Epithelial cell of prostate (primary cell): ENCODE measurements around the gene SGMS1.
"Not testable (repeated sequence)": the region's sequence is repeated elsewhere in the genome, so short reads cannot be mapped to it uniquely, and the experiment has no call there.

Source experiments
- DNase-seq: peaks from one replicate; pipeline ENCODE4 v3.0.0-alpha.2; 2011; ENCODE audit warnings: low read depth, low spot score
- H3K27ac ChIP-seq: fragments of 450-650 bp; 2 replicates; pipeline ENCODE4 v1.5.1; 2017; ENCODE audit warnings: mild to moderate bottlenecking

The SGMS1 gene

DNA sequence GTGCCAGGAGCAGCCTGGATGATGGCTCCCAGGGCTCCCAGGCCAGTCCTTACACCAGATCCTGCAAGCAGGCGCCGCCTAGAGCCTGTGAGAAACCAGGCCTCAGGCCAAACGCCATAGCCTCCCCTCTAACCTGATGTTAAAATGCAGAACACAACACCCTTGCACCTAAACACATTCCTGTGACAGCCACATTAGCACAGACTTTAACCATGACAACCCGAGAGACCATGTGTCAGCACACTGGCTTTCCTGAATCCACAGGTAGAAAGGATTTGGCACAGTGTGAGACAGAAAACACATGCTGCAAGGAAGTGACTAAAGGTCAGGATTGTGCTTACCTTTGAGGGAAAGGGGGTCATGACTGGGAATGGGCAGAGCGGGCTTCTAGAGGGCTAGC is 59.9 kb downstream of the SGMS1 start:
- H3K27ac ChIP-seq, result no peak overlapping the region
- DNase-seq, result no peak

DNA sequence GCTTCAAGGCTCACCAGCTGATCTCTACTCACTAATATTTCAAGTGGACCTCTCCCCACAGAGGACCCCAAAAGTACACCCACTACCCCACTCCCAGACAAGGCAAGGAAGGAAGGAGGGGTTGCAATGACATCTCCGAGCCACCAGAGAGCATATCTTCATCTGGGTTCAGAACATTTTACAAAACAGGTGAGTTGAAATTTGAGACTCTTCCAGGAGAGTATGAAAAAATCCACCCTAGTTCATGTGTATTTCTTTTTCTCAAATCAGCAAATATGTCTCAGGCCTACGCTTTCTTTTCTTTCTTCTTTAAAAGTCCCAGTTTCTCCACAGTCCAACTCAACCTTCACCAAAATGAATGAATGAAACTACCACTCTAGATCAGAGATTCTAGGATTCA is 61.9 kb downstream of the SGMS1 start:
- H3K27ac ChIP-seq, result no peak overlapping the region
- DNase-seq, result no peak

DNA sequence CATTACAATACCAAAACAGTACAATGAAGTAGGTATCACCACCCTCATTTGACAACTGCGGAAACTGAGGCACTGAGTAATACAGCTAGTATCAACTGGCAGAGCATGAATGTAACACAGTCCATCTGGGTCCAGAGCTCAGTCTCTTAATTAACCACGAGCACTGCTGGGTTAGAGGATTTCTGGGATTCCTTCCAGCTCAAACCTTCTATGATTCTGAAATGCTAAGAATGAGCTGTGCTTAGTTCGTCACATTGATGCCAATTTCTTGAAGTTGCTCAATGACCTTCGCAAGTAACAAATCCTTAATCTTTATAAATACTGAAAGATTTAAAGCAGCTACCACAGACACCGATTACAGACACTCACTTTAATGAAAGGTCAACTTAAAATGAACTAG is 62.5 kb downstream of the SGMS1 start:
- no peak overlapping the region for H3K27ac ChIP-seq
- no peak for DNase-seq

DNA sequence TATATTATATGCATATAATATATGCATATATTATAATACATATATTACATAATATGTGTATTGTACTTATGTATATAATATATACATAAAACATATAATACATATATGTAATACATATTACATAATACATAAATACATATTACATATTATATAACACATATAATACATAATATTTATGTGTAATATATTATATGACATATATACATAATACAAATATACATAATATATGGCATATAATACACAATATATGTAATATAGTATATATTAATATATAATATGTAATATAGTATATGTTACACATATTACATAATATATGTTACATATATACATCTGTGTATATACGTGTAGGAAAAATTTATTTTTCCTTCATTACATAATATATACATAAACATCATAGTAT is 63.4 kb downstream of the SGMS1 start:
- no peak overlapping the region for H3K27ac ChIP-seq
- DNase-seq, result no peak

DNA sequence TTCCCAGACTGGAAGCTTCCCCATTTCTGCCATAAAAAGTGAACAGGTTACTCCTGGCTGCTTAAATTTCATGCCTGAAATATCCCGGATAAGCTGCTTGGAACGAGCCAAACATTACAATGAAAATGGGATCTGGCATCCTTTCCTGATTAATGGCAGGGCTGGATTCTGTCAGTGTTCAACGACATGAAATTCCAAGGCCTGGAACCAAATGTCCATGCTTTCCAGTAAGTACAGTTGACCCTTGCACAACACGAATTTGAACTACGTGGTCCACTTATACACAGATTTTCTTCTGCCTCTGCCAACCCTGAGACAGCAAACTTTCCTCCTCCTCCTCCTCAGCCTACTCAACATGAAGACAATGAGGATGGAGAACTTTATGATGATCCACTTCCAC is 65.4 kb downstream of the SGMS1 start:
- no peak for DNase-seq
- H3K27ac ChIP-seq, result no peak overlapping the region

DNA sequence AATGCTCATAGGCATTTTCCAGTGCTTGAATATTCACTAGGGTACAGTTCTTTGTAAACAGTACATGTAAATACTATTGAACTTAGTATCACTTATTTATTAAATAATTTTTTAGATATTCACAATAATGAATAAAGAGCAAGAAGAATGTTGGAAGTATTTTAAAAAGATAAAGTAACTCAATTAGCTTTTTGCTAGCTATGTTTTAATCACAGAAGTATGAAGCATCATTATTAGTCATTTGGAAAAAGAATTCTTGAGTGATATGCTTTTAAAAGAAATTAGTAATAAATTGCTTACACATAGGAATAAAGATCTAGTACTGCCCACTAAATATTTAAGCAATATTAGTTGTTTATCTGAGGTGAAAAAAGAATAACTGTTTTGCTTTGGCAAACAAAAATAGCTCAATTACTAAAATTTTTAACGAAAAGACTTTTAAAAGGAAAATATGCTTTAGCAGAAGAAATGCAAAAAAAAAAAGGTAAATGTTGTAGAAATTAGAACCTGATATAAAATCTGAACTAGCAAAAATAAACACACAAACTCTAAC is 66.5 kb downstream of the SGMS1 start:
- H3K27ac ChIP-seq, result no peak overlapping the region
- no peak for DNase-seq

DNA sequence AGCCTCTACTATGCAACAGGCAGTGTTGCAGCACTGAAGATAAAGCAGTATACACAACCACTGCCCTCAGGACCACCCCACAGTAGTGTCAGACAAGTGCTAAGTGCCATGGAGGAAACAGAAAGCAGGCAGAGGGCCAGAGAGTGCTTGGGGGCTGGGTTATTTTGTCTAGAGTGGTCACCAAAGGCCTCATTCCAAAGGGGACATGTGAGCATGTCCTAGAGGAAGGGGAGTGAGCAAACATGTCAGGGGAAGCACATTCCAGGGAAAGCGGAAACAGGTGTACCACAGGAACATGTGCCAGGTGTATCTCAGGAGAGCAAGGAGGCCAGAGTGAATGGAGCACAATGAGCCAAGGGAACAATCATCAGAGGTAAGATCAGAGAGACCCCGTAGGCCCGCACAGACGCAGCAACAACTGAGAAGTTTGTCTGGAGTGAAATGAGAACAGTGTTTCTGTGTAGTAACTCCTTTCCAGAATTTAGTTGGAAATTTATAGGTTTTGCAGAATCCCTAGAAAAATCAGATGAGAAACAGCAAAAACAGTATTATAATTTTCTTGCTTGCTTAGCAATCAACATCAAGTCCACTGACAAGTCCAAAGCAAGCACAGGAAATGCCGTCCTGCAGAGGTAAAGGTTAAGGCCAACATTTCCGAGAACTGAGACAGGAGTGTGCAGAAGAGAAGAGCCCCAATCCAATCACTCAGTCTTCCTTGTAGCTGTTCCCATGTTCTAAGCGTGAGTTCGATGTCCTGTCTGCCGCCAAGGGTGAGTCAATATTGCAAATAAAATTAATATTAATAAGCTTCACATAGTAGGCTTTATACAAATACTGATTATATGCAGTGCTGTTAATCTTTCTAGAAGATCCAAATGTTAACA is 67.3 kb downstream of the SGMS1 start:
- no peak overlapping the region for H3K27ac ChIP-seq
- no peak for DNase-seq

DNA sequence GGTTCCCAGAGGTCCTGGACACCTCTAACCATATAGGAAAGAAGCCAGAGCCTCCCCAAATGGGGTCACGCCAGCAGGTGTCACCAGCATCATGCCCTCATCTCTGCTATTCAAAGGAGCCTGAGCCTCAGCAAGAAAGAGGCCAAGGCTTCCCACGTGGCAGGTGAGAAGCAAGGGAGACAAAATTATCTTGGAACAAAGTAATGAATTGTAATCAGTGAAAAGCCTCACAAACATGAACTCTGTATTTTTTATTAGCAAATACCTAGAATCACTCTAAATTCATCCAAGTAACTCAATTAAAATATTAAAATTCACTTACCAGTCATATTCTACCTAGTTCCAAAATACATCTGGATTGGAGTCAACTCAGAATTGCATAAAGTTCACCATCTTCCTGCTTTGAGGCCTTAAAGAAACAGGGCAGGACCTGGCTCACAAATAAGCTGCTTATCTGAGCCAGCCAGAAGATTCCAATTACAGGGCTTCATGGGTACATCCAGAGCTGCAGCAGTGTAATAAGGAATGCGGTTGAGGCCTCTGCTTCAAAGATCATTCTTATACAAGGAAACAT is 68.7 kb downstream of the SGMS1 start:
- no peak overlapping the region for H3K27ac ChIP-seq
- no peak for DNase-seq

DNA sequence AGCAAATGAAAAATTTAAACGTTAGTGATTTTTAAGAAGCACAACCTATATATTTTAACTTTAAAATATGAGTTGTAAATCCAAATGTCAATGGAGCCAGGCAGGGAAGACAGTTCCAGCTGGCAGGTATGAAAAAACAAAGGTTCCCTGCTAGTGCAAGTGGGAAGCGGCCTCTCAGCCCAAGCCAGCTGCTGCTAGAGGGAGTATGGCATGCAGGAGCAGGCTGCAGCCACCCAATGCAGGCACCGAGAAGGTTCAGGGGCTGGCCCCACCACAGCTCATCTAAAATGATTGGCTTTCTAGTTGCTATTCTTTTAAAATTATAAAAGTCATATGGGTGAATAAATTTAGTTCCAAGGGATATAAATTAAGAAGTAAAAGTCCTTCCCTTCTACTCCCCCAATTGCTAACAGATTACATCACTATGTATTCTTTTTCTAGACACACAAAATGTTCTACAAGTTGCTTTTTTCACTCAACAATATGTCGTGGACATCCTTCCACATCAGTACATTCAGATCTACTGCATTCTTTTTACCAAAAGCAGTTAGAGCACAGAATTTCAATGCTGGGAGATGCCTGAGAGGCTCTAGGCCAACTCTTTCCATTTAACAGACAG is 69.3 kb downstream of the SGMS1 start:
- no peak overlapping the region for H3K27ac ChIP-seq
- DNase-seq, result no peak

DNA sequence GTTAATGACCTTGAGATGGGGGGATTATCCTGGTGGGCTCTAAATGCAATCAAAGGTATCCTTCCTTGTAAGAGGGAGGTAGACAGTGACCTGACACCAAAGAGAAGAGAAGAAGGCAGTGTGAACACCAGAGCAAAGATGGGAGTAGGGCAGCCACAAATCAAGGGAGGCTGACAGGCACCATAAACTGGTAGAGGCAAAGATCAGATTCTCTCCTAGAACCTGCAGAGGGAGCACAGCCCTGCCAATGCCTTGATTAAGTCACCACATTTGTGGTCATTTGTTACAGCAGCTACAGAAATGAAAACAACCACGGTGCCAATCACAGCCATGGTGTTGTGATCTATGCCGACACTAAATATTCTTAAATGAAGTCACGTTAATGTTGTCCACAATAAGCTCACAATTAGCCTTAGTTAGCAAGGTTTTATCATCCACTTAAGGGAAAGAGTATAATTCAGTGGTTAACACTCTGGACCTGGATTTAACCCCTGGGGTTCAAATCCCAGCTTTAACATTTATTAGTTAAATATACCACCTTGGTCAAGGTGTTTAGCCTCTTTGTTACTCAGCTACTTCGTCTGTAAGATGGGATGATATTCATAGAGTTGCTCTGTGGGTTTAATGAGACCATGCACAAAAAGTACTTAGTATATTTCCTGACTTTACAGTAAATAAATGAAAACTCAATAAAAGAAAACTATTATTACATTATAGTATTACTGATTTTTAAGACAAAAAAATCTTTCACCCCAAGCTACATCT is 70.8 kb downstream of the SGMS1 start:
- H3K27ac ChIP-seq, result no peak overlapping the region
- no peak for DNase-seq

DNA sequence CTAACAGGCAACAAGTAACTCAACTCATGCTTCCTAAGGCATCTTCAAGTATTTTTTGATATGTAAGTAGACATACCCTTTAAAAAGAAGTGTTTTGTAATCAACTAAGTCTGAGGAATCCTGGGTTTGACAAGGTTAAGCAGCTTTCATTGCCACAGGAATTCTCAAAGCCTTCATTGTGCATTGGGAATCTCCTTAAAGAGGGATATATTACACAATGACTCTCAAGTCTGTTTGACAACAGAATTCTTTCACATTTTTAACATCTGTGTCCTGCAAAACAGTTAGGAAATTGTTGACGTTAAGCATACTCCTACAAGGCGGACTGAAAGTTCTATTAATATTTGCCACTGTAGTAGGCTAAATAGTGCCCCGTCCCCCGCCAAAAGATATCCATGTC is 71.4 kb downstream of the SGMS1 start:
- H3K27ac ChIP-seq, result no peak overlapping the region
- no peak for DNase-seq

DNA sequence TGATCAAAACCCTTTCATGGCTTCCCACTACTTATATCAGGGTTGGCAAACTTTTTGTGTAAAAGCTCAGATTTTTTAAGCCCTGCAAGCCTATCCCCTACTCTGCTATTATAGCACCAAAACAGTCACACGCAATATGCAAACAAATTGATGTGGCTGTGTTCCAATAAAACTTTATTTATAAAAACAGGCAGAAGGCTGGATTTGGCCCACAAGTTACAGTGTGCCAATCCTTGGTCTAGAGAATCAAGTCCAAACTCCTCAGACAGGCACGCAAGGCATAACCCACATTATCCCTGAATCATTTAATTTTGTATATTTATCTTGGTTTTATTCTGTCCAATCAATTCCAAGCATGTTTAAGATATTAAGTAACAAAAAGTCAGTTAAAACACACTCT is 71.9 kb downstream of the SGMS1 start:
- H3K27ac ChIP-seq, result no peak overlapping the region
- no peak for DNase-seq

DNA sequence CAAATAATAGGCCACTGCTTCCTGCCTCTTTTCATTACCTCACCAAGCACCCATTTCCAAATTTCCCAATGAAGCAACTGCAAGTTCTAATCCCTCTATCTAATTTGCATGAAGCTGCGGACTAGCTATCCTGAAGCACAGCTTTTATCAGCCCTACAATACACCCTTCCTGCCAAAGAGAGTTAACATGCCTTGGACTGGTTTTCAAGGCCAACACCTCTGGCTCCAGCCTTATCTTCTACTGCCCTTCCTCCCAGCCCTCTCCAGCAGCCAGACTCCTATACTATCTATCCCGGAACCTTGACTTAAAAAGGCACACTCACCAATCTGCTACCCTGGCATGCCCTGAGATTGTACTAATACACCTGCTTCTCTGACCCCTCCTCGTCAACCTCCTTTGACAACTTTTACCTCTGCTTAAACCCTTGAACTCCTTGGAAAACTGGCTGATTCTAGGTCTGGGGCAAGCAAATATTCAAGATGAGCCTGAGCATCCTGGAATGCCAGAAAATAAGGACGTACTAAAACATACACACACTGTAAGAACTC is 73.4 kb downstream of the SGMS1 start:
- no peak overlapping the region for H3K27ac ChIP-seq
- no peak for DNase-seq

DNA sequence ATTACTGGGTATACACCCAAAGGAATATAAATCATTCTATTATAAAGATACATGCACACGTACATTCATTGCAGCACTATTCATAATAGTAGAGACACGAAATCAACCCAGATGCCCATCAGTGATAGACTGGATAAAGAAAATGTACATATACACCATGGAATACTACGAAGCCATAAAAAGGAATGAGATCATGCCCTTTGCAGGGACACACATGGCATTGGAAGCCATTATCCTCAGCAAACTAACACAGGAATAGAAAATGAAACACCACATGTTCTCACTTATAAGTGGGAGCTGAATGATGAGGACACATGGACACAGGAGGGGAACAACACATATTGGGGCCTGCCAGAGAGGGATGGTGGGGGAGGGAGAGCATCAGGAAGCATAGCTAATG is 74.6 kb downstream of the SGMS1 start:
- DNase-seq, H3K27ac ChIP-seq: not testable (repeated sequence)

DNA sequence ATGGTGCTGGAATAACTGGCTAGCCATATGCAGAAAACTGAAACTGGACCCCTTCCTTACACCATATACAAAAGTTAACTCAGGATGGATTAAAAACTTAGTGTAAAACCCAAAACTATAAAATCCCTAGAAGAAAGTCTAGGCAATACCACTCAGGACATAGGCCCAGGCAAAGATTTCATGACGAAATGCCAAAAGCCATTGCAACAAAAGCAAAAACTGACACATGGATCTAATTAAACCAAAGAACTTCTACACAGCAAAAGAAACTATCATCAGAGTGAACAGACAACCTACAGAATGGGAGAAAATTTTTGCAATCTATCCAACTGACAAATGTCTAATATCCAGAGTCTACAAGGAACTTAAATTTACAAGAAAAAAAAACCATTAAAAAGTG is 75.3 kb downstream of the SGMS1 start:
- not testable (repeated sequence) for DNase-seq, H3K27ac ChIP-seq

DNA sequence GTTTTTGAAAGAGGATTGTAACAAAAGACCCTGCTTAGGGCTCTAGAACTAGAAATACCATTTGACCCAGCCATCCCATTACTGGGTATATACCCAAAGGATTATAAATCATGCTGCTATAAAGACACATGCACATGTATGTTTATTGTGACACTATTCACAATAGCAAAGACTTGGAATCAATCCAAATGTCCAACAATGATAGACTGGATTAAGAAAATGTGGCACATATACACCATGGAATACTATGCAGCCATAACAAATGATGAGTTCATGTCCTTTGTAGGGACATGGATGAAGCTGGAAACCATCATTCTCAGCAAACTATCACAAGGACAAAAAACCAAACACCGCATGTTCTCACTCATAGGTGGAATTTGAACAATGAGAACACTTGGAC is 77.5 kb downstream of the SGMS1 start:
- DNase-seq, H3K27ac ChIP-seq: not testable (repeated sequence)

DNA sequence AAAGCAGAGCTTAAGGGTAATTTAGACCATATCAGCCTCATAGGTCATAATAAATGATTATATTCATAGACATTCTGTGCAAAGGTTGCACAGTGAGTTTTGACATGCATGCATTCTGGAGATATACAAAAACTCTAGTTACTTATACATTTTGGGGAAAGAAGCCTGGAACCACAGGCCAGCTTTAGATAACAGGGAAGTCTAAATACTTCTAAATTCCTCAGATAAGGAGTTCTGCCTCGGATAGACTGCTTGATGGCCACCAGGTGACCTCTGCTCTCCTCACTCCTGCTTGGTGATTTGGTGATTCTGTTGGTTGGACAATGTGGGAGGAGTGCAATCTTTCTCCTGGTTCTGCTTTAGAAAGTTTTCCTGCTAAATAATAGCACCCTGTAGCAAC is 77.9 kb downstream of the SGMS1 start:
- H3K27ac ChIP-seq, result no peak overlapping the region
- no peak for DNase-seq

DNA sequence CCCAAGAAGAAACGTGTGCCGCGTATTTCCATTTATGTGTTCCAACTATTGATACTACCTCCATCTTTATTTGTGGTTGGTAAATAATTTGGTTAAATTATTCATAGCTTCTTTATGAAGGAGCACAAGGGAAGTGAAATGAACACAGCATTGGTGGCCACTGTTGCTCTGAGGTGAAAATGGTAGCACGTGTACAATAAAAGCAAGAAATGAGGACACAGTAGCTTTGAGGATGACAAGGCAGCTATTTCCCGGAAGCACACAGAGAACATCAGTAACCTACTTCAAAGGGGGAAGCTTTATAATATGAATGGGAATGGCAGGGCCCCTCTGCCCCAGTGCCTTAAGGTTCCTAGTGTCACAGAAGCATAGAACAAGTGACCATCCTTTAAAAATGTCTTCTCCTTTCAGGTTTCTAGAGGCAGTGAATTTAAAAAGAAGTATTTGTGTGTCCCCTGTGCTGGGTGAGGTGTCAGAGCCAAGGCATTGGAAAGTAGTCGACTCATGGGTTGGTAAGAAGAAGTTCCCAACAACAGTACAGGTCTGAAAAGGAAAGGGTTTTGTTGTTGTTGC is 78.8 kb downstream of the SGMS1 start:
- DNase-seq, result no peak
- H3K27ac ChIP-seq, result no peak overlapping the region

DNA sequence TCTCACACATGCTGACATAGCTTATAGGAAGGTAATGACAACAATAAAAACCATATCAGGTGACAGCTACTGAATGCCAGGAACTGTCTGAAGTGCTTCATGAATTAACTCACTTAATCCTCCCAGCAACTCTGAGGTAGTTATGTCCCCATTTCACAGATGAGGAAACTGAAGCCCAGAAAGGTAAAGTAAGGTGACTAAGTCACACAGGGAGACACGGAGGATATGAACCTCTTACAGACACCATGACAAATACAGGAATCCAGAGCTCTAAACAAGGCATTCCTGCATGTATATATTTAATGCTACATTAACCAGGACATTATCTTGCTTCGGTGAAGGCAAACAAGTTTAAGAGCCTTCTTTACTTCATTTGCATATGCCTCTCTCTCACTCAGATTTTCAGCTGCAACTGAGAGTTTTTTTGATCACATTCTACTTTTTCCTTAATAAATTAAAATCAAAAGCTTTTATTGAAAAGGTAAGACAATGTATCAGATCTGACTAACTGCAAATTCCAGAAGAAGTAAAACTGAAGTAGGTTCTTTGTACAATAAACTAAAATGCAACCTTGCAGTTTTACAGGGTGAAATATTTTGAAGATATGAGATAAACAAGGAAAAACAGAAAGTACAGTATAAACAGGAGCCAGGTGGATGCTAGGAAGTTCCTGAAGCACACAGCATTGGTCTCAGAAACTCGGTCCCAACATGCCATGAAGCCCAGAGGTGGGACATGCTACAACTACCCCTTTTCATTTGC is 79.5 kb downstream of the SGMS1 start:
- H3K27ac ChIP-seq, result no peak overlapping the region
- DNase-seq, result no peak
